ENCODE data around the gene MYO3B.

DNA sequence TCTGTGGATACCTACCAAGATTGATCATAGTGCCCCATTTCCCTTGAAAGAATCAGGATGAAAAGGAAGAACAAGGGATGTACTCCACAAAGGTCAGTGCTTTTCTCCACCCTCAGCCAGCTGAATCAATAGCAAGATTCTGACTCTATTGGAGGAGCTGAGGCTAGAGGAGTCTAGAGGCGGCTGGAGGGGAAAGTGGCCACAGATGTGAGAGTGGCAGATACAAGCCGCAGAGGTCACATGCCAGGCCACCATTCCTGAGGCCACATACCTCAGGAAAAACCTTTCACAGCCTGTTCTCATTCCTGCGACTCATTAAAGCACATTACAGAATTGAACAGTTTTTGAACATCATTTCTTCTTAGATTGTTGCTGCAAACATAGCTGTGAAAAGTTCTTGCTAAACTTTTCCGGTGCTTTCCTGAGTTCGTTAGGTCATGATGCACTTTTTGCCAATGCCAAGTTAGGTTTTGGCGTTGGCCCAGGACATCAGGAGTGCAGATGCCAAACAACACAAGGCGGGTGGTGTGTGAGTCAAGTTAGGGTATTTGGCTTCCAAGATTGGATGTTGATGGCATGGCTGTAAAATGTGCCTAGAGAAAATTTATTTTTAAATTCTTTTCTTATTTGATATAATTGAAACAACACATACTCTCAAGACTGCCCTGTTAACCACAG, 376.5 kb downstream of the MYO3B start:
- TF ChIP-seq CTCF (IDR thresholded peaks at IDR 0.05; ENCODE audit: extremely low read depth in 1 of 2, insufficient read depth in 1 of 2, low read depth in 1 of 2, low read length in 2 of 2) (no peak), POLR2A (IDR thresholded peaks at IDR 0.05; ENCODE audit: low read depth, low read length) (no peak), JUN (IDR thresholded peaks at IDR 0.05; ENCODE audit: borderline replicate concordance, insufficient read depth, insufficient read length, low read depth) (peak; percentile 40), EZH2 (IDR thresholded peaks at IDR 0.05; ENCODE audit: borderline replicate concordance, low read depth, low read length, severe bottlenecking) (no peak), POLR2AphosphoS5 (IDR thresholded peaks at IDR 0.05; ENCODE audit: insufficient read depth, low read depth, low read length) (peak; percentile 28), FOS (IDR thresholded peaks at IDR 0.05; ENCODE audit: borderline replicate concordance, insufficient read depth, low read length) (no peak), MYC (IDR thresholded peaks at IDR 0.05; ENCODE audit: low read depth, low read length) (no peak)
- TF ChIP-seq, protein P1, sequence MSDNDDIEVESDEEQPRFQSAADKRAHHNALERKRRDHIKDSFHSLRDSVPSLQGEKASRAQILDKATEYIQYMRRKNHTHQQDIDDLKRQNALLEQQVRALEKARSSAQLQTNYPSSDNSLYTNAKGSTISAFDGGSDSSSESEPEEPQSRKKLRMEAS (IDR thresholded peaks at IDR 0.05; ENCODE audit: insufficient read depth, insufficient read length), result no peak
